Nucleus accumbens (tissue), 56 donors: ENCODE measurements around the gene AP2A1.
"Not testable (repeated sequence)": the region's sequence is repeated elsewhere in the genome, so short reads cannot be mapped to it uniquely, and the experiment has no call there.

Experiments
- DNase-seq, 56 donors: peaks; one replicate each; lab custom pipeline; 2025; lab: John Stamatoyannopoulos, UW

AP2A1 gene

DNA sequence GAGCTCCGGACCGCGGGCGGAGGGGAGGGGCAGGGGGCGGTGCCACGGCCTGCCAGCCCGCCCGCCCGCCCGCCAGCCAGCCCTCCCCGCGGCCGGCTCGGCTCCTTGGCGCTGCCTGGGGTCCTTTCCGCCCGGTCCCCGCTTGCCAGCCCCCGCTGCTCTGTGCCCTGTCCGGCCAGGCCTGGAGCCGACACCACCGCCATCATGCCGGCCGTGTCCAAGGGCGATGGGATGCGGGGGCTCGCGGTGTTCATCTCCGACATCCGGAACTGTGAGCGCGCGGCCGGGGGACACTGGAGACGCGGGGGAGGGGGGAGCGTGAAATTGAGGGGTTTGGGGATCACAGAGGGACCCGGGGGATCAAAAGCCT is at the start of gene AP2A1:
TSS of gene AP2A1 (plus strand) at position 72 of the 370 bp plus-strand sequence. CDS start at position 205, 133 bp downstream.
- DNase-seq: no peak

DNA sequence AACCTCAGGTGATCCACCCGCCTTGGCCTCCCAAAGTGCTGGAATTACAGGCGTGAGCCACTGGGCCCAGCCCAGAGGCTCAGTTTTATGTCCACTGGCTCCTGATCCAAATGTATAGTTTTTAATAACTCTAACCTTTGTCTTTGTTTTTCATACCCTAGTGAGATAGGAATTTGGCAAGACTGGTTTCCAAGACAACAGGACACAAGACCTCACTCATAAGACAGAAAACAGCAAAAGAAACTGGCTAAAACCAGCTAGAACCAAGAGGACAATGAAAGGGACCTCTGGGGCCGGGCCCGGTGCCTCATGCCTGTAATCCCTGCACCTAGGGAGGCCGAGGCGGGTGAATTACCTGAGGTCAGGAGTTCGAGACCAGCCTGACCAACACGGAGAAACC is 48.3 kb upstream of the AP2A1 start:
- DNase-seq: no peak

DNA sequence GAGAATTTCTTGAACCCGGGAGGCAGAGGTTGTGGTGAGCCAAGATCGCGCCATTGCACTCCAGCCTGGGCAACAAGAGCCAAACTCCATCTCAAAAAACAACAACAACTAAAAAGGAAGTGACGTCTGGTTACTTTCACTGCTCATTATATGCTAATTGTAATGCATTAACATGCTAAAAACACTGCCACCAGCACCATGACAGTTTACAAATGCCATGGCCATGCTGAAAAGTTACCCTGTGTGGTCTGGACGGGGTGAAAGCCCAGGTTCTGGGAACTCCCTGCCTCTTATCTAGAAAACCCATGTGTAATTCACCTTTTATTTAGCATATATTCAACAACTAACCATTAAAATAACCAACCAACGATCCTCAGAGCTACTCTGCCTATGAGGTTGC is 47.8 kb upstream of the AP2A1 start:
- no peak for DNase-seq

DNA sequence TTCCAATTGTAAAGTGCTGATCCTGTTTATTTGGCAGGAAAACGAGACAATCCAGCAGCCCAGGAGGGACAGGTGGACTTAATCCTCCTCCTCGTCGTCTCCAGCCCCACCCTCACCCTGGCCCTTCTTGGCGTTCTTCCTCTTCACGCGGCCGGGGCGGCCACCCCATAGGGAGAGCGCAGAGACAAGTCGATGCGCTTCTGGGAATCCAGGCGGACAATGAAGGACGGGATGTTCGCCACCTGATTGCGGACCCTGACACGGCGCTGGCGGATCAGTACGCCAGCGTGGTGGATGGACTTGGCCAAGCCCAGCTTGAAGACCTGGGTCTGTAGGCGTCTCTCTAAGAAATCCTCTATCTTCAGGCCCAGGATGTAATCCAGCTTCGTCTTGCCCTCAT is 47.4 kb upstream of the AP2A1 start:
- DNase-seq: not testable (repeated sequence)

DNA sequence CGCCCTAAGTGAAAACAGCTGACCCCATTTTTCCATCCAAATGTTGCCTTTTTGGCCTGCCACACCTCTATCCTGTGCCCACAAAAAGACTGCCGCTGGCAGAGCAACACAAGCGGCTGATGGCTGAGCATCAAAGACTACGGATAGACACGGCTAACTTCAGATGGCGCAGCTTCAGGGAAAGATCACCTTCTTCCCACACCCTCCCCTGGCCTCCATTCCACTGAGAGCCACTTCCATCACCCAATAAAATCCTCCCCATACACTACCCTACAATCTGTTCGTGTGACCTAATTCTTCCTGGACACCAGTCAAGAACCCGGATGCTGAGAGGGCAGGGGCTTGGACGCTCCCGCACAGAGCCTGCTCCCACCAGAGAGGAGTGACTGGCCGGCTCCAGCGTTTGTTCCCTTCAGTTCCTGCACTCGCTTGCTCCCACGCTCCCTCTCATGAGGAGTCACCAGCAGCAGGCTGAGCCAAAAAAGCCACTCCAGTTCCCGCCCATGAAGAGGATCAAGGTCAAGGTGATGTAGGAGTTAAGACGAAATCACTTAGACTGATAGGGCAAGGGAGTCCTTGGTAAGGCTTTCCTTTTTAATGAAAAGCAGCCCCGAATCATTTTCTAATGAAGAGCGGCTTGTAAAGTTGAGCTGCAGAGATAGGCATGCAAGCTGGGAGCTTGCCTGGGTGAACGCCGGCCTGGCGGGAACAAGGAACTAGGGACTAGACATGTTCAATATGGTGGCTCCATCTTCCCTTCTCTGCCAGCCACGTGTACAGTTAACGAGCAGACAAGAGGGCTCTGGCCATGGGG is 39.4 kb upstream of the AP2A1 start:
- DNase-seq: peak in 10 of 56 donors; percentile 2 to 21 (median 11)

DNA sequence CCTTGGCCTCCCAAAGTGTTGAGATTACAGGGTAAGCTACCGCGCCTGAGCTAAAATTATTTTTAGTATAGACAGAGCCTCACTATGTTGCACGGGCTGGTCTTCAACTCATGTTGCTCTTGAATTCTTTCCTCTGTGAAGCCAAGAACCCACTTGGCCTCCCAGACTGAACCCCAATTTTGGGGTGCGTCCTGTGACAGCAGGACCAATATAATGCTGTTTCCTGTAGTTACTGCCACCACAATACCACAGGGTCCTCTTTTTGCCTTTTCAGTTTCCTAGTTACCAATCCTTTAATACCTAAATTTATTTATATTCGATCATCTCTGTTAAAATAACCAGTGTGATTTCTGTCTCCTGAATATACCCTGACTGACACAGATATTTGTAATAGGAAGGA is 36.6 kb upstream of the AP2A1 start:
- no peak for DNase-seq

DNA sequence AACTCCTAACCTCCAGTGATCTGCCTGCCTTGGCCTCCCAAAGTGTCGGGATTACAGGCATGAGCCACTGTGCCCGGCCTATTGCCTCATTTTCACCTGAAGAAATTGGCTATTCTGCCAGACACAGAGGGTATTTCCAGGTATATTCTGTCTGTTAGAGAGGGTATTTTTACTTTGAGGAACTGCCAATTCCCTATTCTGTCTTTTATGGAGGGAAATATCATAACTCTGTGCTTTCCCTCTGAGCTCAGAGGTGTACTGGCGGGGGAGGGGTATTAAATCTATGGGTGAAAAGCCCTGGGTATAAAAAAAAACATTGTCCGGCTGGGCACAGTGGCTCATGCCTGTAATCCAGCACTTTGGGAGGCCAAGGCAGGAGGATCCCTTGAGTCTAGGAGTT is 28.5 kb upstream of the AP2A1 start:
- DNase-seq: no peak

DNA sequence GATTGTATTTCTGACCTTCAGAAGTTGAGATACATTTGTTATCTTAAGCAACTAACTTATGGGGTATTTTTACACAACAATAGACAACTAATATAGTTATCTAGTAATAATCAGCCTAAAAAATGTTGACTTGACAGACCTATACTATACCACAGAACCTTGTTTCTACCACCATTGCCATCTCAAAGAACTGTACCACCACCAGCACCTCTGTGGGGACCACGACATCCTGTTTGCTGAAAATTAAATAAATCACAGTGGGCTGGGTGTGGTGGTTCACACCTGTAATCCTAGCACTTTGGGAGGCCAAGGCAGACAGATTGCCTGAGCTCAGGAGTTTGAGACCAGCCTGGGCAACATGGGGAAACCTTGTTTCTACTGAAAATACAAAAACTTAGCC is 27.7 kb upstream of the AP2A1 start:
- no peak for DNase-seq

DNA sequence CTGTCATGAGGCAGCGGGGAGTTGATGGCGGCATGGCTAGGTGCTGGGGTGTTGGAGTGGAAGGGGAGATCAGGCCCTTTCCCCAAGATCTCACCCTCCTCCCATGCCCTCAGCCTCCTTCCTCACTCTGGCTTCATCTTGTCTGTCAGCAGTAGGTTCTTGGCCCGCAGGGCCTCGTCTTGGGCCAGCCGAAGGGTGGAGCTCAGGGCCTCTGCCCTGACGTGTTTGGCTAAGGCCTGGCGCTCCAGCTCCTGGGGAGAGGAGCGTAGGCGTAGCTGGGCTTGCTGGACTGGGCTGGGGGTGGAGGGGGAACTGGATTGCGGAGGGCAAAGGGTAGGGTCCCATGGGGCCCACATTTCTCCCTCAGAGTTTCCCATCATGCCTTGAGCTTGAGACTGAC is 26.9 kb upstream of the AP2A1 start:
- DNase-seq: no peak

DNA sequence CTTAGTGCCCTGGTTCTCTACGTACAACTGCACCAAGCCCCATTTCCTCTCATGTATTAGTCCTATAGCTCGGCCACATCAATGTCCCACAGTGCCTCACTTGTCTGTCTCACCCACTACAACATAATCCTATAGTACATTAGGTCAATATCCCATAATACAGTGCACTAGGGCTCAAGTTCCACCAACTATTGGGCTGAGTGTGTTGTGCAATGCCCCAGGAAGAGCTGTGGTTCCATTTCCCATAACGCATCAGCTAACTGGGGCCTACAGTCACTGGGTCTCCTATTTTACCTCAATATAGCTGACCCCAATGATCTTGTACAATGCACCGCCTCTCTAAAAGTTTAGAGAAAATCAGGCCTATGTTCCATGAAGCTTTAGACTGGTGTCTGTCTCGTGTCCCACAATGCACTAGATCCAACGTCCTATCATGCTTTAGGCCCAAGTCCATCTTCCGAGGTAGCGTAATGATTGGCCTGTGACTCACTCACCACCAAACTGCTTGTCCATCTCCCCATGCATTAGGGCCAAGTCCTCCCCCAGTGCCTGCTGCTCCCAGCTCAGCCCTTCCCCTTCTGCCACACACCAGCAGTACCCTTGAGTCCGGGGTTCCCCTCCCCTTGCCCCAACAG is 25.5 kb upstream of the AP2A1 start:
- no peak for DNase-seq

DNA sequence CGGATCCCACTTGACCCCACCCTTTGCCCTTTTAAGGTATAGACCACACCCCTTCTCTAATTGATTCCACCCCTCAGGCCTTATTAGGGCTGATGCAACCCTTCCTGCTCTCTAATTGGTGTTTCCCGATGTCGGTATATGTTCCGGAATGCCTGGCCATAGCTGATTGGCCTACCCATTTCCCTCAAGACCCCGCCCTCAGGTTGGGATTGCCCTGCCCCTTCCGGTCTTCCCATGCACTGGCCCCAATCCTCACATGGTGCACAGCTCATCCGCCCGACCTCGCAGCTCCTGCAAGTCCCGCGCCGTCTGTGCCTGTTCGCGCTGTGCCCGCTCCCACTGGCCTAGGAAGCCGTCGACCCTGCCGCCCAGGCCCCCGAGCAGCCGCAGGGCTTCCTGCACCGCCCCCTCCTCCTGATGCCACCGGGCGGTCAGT is 21.8 kb upstream of the AP2A1 start:
- DNase-seq: no peak

DNA sequence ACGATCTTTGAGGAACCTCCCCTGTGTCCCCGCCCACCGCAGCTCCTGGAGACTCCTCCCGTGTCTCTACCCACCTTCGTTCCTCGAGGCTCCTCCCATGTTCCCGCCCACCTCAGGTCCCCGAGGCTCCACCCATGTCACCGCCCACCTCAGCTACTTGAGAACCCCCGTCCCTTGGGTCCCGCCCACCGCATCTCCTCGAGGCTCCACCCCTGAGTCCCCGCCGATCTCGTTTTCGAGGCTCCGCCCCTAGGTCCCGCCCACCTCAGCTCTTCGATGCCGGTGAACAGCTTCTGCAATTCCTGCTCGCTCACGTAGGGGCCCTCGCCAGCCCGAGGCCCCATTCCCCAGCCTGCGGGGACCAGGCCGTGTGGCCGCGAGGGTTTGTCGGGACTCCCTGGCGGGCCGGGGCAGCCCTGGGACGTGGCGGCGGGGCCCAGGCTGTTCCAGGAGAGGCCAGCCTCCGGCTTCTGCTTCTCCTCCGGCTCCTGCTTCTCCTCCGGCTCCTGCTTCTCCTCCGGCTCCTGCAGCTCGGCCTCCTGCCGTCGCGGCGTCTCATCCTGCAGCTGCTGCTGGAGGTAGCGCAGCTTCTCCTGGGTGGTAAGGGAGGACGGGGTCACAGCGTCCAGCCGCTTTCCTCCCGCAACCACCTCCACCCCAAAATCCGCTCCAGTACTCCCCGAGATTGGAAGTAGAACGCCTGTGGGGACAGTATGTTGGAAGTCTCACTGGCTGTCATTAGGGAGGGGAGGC is 20.4 kb upstream of the AP2A1 start:
- peak in 14 of 56 donors; percentile 3 to 59 (median 20) for DNase-seq

DNA sequence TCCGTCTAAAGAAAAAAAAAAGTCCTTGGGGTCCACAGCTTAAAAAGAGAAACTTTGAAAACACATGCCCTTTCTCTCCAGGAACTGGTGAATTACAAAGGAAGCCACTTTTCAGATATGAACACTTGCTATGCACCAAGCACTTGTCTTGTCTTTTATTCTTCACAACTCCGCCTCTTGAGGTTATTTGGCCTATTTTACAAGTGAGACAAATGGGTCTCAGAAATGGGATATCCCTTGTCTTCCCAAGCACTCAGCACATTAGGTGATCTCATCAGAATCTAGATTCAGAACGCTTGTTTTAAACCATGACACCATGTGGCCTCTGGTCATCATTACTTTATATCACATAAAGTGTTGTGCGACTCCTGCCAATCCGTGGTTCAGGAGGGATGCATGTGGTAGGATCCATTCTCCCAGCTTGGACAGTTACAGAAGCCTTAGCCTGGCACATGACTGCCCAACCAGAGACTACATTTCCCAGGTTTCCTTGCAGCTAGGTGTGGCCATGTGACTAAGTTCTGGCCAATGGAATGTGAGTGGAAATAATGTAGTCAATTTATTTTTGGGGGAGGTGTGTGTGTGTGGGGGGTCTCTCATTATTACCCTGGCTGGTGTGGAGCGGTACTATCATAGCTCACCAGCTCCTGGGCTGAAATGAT is 17.6 kb upstream of the AP2A1 start:
- no peak for DNase-seq

DNA sequence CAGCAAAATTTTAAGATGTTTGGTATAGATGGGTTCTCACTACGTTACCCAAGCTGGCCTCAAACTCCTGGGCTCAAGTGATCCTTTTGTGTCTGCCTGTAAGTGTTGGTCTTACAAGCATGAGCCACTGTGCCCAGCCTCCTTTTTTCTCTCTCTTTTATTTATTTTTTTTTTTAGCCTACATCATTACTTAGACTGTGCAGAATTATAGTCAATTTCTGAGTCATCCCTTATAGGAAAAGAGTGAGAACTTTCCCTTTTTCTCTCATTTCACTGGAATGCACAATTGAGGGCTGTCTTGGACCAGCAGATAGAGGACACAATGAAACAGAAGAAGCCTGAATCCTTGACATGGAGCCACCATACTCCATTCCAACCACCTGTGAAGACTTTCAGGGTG is 17.0 kb upstream of the AP2A1 start:
- no peak for DNase-seq

DNA sequence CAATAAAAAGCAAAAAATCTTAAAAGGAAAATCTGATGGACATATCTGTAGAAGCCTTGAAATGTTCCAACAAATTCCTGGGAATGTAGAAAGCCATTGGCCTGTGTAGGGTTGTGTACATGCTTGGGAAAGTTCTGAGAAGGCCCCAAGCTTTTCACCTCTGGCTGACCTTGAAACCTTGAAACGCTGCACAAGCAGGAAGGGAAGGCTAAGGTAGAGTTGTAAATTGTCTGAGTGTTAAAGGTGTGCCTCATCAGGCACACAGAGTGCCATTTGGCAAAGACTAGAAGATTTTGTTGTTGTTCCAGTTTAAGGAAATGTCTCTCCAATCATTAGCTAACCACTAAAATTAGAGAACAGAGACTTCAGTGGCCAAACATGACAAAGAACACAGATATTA is 14.1 kb upstream of the AP2A1 start:
- DNase-seq: no peak

DNA sequence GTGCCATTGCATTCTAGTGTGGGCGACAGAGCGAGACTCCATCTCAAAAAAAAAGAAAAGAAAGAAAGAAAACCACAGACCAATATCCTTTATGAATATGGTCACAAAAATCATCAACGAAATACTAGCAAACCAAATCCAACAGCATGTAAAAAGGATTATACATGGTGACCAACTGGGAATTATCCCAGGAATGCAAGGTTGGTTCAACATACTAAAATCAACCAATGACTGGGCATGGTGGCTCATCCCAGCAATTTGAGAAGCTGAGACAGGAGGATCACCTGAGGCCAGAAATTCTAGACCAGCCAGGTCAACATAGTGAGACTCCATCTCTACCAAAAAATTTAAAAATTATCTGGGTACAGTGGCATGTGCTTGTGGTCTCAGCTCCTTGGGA is 10.8 kb upstream of the AP2A1 start:
- no peak for DNase-seq

DNA sequence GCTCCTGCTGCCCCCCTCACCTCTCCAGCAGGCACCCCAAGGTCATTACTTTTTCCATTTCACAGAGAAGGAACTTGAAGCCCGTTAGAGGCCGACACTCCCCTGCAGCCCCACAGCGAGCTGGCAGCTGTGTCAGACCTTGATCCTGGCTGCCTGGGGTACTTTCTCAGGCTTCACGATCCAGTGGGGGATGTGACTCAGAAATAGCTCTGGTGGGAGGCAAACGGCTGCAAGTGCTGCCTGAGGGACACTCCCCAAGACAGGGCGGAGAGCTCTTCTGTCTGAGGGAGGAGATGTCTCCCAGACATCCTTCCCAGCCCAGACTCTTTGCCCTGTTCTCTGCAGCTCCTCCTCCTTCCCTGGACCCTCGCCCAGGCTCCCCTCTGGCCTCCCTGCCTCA is 8.5 kb upstream of the AP2A1 start:
- peak in 25 of 56 donors; percentile 3 to 71 (median 23) for DNase-seq

DNA sequence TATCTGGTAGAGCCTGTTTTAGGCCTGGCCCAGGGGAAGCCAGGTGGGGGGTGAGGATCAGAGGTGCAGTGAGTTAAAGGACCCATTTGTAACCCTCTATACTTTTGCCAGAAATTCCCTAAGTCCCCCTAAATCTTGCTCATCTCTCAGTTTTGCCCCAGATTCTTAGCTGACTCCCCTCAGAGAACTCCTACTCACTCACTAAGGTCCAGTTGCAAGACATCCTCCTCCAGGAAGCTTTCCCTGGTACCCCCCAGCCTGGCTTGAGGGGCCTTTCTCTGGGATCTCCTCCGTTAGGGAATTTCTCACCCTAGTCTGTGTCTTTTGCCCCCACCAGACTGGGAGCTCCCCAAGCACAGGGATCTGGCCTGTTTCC is 5.6 kb upstream of the AP2A1 start:
- DNase-seq: no peak

DNA sequence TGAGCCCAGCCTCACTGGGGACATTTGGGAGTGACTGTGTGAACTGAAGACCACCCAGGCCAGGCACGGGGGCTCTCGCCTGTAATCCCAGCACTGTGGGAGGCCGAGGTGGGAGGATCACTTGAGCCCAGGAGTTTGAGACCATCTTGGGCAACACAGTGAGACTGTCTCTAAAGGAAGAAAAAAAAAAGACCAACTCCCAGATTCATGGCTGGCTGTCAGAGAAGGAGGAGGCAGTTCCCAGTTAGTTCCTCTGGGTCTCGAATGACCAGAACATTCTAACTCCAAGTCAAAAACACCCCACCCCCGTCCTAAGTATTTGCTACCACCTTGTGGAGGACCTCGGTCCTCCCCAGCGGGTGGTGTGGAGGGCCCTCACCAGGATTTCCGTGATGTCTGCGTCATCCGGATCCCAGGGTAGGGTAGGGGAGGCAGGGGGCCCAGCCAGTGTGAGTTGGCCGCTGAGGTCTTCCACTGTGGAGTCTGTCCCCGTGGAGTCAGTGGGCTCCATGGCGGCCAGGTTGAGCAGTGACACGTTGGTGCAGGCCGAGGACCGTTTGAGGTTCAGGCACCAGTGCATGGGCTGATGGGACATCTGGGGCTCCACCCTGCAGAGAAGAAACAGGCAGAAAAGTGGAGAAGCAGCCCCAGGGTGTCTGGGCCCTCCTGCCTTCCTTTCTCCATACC is 5.0 kb upstream of the AP2A1 start:
- DNase-seq: peak in 1 of 56 donors; percentile 2

DNA sequence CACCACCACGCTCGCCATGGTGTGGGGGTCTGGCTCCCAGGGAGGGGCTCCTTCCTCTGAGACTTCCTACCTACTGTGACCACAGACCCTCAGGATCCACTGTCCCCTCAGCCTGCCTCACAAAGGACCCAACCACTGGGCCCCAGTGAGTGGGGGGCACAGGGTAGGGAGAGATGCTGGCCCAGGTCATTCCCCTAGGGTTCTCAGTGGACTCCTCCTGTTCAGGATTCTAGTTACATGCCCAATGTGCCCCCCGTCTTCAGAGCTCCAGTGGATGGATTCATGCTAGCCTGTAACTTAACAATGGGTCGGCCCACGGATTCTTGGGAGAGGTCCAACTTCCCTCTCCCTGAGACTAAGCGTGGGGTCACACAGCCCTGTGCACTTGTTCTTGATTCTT is 3.6 kb upstream of the AP2A1 start, which contains the start of gene TSKS:
TSS of gene TSKS (minus strand) at position 77 of the 400 bp plus-strand sequence. CDS start at position 18, 59 bp downstream.
- DNase-seq: no peak
